Thoracic aorta (tissue), 2 donors: ENCODE results near the gene CDK16. TPM values are rescaled to one million over a fixed set of nuclear protein-coding genes. Genes with fewer than 3 reads are reported as not detected.

ENCODE experiments used
- ATAC-seq: fragments of 150-250 bp; one replicate; pipeline ENCODE4 v1.8.0; 2017; ENCODE audit warnings: low read depth; ENCODE audit not compliant: insufficient number of reproducible peaks, low FRiP score
- DNase-seq: peaks from one replicate; pipeline ENCODE4 v3.0.0-alpha.2; 2020; ENCODE audit warnings: low spot score
- H3K27ac ChIP-seq, 2 donors: fragments of 200-600 bp; sonication (generic); 1 replicate in 1 of 2; 2 replicates in 1 of 2; pipeline ENCODE4 v1.5.1; 2016; ENCODE audit warnings: mild to moderate bottlenecking in 2 of 2, moderate library complexity in 2 of 2
- H3K27me3 ChIP-seq: fragments of 200-600 bp; sonication (generic); replicated peaks from 2 replicates; pipeline ENCODE4 v1.6.0; 2016; ENCODE audit warnings: mild to moderate bottlenecking; ENCODE audit not compliant: insufficient read depth
- H3K36me3 ChIP-seq: fragments of 200-600 bp; sonication (generic); one replicate; pipeline ENCODE4 v1.5.1; 2016
- H3K4me1 ChIP-seq, 2 donors: fragments of 200-600 bp; sonication (generic); 1 replicate in 1 of 2; 2 replicates in 1 of 2; pipeline versions ENCODE4 v1.5.1 to v1.6.0; 2016; ENCODE audit warnings: low read depth in 2 of 2, mild to moderate bottlenecking in 1 of 2; ENCODE audit not compliant: control insufficient read depth in 1 of 2
- H3K4me3 ChIP-seq: fragments of 200-600 bp; sonication (generic); 2 replicates; pipeline ENCODE4 v1.5.1; 2016; ENCODE audit warnings: mild to moderate bottlenecking
- H3K9me3 ChIP-seq: fragments of 200-600 bp; sonication (generic); 2 replicates; pipeline ENCODE4 v1.5.1; 2016
- total RNA-seq, 2 donors: library from RNA; depleted of rRNA; stranded (reverse); fragments of >200 nt; gene quantifications; one replicate each; pipeline versions ENCODE4 v1.1.0 to v1.2.3, GENCODE V29; 2016
- TF ChIP-seq, protein P1 (sequence below): fragments of 200-600 bp; sonication (generic); IDR thresholded peaks from one replicate; pipeline ENCODE4 v1.5.1; 2019; ENCODE audit warnings: antibody characterized with exemption

Gene CDK16
- total RNA-seq, 2 donors from 2014 or later, result 66.7 to 74.6 TPM

DNA sequence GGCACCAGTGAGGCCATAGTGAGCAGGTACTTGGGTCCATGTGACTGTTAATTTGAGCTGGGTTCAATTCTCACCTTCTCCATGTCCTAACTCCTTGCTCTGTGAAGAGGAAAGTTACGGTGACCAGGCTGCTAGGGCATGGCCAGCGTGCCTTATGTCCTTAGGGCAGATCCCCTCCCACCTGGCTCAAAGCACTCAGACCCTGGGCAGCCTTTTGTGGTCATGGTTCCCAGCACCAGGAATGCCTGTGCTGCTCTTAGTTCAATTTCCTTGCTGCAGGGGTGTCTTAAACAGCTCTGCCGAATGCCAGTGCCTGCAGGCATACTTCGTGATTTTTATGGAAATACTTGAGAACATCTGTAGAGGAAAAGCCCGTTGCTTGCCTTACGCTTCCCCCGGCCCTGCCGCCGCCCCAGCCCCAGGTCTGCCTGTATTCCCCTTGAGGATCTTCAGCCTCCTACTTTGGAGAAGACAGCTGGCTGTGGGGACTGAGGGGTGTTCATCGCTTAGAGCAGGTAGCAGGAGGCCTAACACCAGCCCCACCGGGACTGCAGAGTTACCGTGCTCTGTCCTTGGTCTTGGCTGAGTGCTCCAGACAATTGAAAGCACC, 3.1 kb upstream of the CDK16 start:
- no peak for ATAC-seq
- Histone ChIP-seq H3K9me3 (no peaks in the 10 kb centered on the region), H3K4me1 (peaks cover 4 to 20% of the 10 kb centered on the region in 2 donors), H3K4me3 (no peak overlapping the region), H3K27ac (no peak overlapping the region), H3K36me3 (peaks cover 34% of the 10 kb centered on the region), H3K27me3 (no peaks in the 10 kb centered on the region)
- TF ChIP-seq, protein P1, sequence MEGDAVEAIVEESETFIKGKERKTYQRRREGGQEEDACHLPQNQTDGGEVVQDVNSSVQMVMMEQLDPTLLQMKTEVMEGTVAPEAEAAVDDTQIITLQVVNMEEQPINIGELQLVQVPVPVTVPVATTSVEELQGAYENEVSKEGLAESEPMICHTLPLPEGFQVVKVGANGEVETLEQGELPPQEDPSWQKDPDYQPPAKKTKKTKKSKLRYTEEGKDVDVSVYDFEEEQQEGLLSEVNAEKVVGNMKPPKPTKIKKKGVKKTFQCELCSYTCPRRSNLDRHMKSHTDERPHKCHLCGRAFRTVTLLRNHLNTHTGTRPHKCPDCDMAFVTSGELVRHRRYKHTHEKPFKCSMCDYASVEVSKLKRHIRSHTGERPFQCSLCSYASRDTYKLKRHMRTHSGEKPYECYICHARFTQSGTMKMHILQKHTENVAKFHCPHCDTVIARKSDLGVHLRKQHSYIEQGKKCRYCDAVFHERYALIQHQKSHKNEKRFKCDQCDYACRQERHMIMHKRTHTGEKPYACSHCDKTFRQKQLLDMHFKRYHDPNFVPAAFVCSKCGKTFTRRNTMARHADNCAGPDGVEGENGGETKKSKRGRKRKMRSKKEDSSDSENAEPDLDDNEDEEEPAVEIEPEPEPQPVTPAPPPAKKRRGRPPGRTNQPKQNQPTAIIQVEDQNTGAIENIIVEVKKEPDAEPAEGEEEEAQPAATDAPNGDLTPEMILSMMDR, result no peak
- DNase-seq, result no peak

DNA sequence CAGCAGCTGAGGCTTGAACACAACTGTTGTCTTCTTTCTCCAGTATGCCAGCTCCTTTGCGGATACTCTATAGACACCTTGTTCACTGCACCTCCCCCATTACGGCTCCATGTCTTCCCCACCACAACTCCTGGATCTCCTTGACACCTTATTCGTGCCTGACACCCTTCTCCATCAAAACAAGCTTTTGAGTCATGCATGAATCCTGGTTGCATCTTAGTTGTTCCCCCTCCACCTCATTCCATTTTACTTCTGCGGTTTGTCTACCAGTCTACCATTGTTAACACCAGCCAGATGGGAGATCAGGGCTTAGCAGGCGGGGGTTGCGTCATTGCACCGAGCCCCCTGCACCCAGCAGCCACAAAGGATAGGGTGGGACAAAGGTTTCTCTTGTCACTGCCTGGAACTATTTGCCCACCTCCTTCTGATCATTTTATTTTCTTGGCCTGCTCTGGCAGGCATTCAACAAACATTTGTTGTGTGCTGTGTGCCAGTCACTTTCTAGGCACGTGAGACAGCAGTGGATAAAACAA, 2.0 kb upstream of the CDK16 start:
- TF ChIP-seq, protein P1, result no peak
- ATAC-seq, result no peak
- Histone ChIP-seq H3K4me3 (no peak overlapping the region), H3K27ac (peak overlapping the region; percentile 79 to 92), H3K9me3 (no peaks in the 10 kb centered on the region), H3K36me3 (peaks cover 24% of the 10 kb centered on the region), H3K27me3 (no peaks in the 10 kb centered on the region), H3K4me1 (peaks cover 4 to 26% of the 10 kb centered on the region in 2 donors)
- no peak for DNase-seq

DNA sequence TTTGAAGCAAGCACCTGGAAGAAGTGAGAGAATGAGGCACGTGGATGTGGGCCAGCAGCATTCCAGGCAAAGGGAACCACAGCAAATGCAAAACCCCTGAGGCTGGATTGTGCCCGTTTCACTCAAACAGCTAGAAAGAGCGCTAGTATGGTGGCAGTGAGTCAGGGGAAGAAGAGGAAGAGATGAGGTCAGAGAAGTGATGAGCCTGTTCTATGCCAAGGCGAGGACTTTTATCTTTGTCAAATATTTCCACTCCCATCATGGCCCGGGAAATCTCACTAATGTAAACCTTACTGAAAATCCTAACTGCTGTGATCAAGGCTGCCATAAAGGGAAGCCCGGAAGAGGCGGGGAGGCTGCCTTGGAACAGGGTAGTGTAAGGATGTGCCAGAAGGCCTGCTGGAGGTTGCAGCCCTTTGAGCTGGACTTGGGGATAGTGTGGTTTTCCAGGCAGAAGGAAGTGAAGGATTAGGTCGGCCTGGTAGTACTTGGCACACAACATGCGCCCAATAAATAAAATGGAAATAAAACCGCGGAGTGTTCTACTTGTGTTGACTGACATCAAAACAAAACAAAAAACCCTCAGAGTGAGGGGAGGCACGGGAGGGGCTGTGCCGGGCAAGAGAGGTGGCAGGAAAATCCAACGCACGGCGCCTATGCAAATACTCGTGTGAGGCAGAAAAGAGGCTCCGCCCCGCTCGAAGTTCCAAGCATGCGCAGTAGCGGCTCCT, 1.2 kb upstream of the CDK16 start:
- Histone ChIP-seq H3K27ac (peak overlapping the region; percentile 79 to 92), H3K4me1 (peaks cover 4 to 26% of the 10 kb centered on the region in 2 donors), H3K27me3 (no peaks in the 10 kb centered on the region), H3K36me3 (peaks cover 17% of the 10 kb centered on the region), H3K4me3 (peak overlapping the region; percentile 65), H3K9me3 (no peaks in the 10 kb centered on the region)
- ATAC-seq (peak; percentile 21), DNase-seq (no peak)
- TF ChIP-seq, protein P1, result no peak

DNA sequence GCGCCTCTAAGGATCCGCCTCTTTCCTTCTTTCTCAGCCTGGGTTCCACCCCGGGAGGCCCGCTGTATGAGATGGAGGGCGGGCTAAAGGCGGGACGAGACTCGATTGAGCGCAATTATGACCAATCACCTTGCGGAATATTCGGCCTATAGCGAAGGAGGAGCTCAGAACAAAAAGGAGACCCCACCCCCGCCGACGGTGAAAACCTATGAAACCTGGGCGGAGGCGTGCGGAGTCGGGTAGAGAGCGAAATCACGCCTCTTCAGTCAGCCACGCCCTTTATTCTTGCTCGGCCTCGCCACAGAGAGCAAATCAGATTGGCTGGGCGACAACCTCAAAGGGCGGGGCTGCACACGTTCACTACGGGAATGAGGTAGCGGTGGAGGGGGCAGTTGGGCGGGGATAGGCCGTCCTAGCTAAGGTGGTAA, 615 bp upstream of the CDK16 start:
- H3K36me3 ChIP-seq, result peaks cover 16% of the 10 kb centered on the region
- H3K27ac ChIP-seq, result peak overlapping the region; percentile 92 to 96
- TF ChIP-seq, protein P1, result no peak
- peaks cover 4 to 26% of the 10 kb centered on the region in 2 donors for H3K4me1 ChIP-seq
- peak overlapping the region; percentile 81 for H3K4me3 ChIP-seq
- H3K9me3 ChIP-seq, result no peaks in the 10 kb centered on the region
- DNase-seq, result peak; percentile 92
- peak; percentile 92 for ATAC-seq
- no peaks in the 10 kb centered on the region for H3K27me3 ChIP-seq
